Esophagus muscularis mucosa (tissue), 4 donors: ENCODE measurements around the gene GPR151. TPM values are rescaled to one million over a fixed set of nuclear protein-coding genes. Genes with fewer than 3 reads are reported as not detected.

Source experiments
- DNase-seq: peaks from one replicate; pipeline ENCODE4 v3.0.0-alpha.2; 2017; ENCODE audit errors: extremely low spot score
- H3K27ac ChIP-seq, 4 donors: fragments of 200-600 bp; sonication (generic); replicated peaks in 1 of 4; 1 replicate in 3 of 4; 2 replicates in 1 of 4; pipeline ENCODE4 v1.5.1; 2016 to 2019; ENCODE audit warnings: mild to moderate bottlenecking in 1 of 4
- H3K27me3 ChIP-seq, 4 donors: fragments of 200-600 bp; sonication (generic); one replicate each; pipeline versions ENCODE4 v1.5.1 to v1.6.0; 2016 to 2019
- H3K36me3 ChIP-seq, 4 donors: fragments of 200-600 bp; sonication (generic); one replicate each; pipeline ENCODE4 v1.5.1; 2016 to 2019
- H3K4me1 ChIP-seq, 4 donors: fragments of 200-600 bp; sonication (generic); one replicate each; pipeline ENCODE4 v1.5.1; 2016 to 2019
- H3K4me3 ChIP-seq, 4 donors: fragments of 200-600 bp; sonication (generic); 1 replicate in 2 of 4; 2 replicates in 2 of 4; pipeline ENCODE4 v1.5.1; 2016 to 2019; ENCODE audit warnings: mild to moderate bottlenecking in 4 of 4, moderate library complexity in 1 of 4
- H3K9me3 ChIP-seq, 4 donors: fragments of 200-600 bp; sonication (generic); 1 replicate in 3 of 4; 2 replicates in 1 of 4; pipeline ENCODE4 v1.5.1; 2016 to 2019
- EP300 ChIP-seq: sonication (generic); formaldehyde crosslinking; IDR thresholded peaks from one replicate; pipeline ENCODE4 v1.6.1; 2017; ENCODE audit warnings: antibody characterized with exemption
- POLR2A ChIP-seq: fragments of 450-650 bp; IDR thresholded peaks from one replicate; pipeline ENCODE4 v1.6.1; 2017; ENCODE audit warnings: antibody characterized with exemption, moderate library complexity, mild to moderate bottlenecking, low read depth
- POLR2AphosphoS5 ChIP-seq, 2 donors: sonication (generic); formaldehyde crosslinking; IDR thresholded peaks; one replicate each; pipeline ENCODE4 v1.6.1; 2017; ENCODE audit warnings: antibody characterized with exemption in 2 of 2
- WGBS: methylation state at CpG from one replicate; pipeline ENCODE4 v1.1.5; 2018; 5-methylcytosine and 5-hydroxymethylcytosine counted together
- intact Hi-C: fragments of 100-400 bp; cut with DNase I; formaldehyde crosslinking; loops from one replicate; pipeline ENCODE4 v1.15.1; 2023
- total RNA-seq, 4 donors: library from RNA; depleted of rRNA; stranded (reverse); fragments of >200 nt; gene quantifications; one replicate each; pipeline versions ENCODE4 v1.1.0 to v1.2.1, GENCODE V29; 2016
- TF ChIP-seq, protein P1 (sequence below), 3 experiments: fragments of 200-600 bp in 2 of 3; fragments of 450-650 bp in 1 of 3; sonication (generic) in 2 of 3; IDR thresholded peaks; one replicate each; pipeline ENCODE4 v1.5.1; 2017 to 2019; ENCODE audit warnings: antibody characterized with exemption in 3 of 3, mild to moderate bottlenecking in 2 of 3, moderate library complexity in 1 of 3

GPR151 gene
- total RNA-seq, 4 donors from 2014 or later, result not detected

DNA sequence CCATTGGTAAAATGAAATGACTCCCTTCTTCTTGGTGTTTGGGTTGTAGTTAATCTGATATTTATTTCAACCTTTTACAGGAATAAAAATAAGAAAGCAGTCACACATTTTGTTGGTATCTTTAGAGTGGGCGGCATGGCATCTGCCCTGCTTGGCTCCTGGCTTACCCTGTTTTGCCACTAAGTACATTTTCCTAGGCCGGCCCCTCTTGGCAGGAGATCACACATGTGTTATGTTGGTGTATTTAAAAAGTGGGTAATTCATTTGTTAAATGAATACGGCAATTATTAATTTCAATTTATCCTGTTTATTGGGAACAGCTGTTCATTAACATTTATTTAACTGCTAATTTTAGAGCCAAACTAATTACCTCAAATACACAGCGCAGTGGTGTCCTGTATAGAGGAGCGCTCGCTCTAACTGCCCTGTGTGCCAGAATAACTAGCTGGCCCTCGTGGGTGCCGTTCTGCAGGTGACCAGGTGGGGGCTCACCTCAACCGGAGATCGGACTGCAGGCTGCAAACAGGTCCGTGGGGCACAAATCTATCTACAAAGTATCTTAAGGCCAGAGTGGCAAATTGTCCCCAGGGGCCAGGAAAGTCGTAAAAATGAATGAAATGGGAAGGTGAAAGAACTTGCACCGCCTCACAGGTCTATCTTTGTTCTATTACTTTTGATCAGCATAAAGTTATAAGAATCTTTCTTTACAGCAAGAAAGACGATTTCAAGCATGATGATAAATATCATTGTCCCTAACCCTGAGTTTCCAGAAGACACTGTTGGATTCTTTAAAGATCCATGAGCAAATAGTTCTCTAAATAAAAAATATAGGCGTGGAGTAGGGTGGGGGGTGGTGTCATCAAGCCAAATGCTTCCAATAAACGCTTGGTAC is 26.2 kb upstream of the GPR151 start:
- no peaks in the 10 kb centered on the region for H3K27me3 ChIP-seq
- H3K36me3 ChIP-seq, result no peaks in the 10 kb centered on the region
- TF ChIP-seq POLR2A (no peak), POLR2AphosphoS5 (IDR thresholded peaks at IDR 0.05) (no peak), EP300 (no peak)
- TF ChIP-seq, protein P1, sequence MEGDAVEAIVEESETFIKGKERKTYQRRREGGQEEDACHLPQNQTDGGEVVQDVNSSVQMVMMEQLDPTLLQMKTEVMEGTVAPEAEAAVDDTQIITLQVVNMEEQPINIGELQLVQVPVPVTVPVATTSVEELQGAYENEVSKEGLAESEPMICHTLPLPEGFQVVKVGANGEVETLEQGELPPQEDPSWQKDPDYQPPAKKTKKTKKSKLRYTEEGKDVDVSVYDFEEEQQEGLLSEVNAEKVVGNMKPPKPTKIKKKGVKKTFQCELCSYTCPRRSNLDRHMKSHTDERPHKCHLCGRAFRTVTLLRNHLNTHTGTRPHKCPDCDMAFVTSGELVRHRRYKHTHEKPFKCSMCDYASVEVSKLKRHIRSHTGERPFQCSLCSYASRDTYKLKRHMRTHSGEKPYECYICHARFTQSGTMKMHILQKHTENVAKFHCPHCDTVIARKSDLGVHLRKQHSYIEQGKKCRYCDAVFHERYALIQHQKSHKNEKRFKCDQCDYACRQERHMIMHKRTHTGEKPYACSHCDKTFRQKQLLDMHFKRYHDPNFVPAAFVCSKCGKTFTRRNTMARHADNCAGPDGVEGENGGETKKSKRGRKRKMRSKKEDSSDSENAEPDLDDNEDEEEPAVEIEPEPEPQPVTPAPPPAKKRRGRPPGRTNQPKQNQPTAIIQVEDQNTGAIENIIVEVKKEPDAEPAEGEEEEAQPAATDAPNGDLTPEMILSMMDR (IDR thresholded peaks at IDR 0.05), result peak; percentile 61 to 83 (median 68)
- DNase-seq, result no peak
- no peak overlapping the region for H3K27ac ChIP-seq
- WGBS, result 30% methylated on average over 16 of the region's 16 CpGs
- no peaks in the 10 kb centered on the region for H3K9me3 ChIP-seq
- no peak overlapping the region for H3K4me3 ChIP-seq
- intact Hi-C loops, result loop anchor here (5.0 kb wide), 2 partner anchors 425 to 650 kb away; no protein-coding TSS in a partner anchor
- no peaks in the 10 kb centered on the region for H3K4me1 ChIP-seq

DNA sequence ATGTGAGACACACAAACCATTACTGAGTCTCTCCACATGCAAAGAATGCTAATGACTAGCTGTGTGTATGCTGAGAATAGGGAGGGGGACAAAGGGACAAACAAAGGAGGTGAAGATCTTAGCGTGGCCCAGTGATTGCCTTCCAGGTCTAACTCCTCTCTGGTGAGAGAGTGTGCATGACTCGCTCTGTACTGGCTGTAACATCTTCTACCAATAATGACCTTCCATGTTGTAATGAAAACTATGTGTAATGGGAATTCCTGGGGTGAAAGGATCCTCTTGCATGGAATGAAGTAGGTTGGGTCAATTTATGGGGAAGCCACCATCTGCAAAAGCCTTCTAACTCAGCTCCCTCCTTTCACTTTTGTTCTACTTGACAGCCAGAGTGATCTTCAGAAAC is 24.4 kb upstream of the GPR151 start:
- 91% methylated on average over 2 of the region's 2 CpGs for WGBS
- intact Hi-C loops, result loop anchor here (5.0 kb wide), 2 partner anchors 427 to 652 kb away; no protein-coding TSS in a partner anchor
- Histone ChIP-seq H3K9me3 (no peaks in the 10 kb centered on the region), H3K27me3 (no peaks in the 10 kb centered on the region), H3K4me3 (no peak overlapping the region), H3K36me3 (no peaks in the 10 kb centered on the region), H3K27ac (no peak overlapping the region), H3K4me1 (no peaks in the 10 kb centered on the region)
- TF ChIP-seq EP300 (no peak), POLR2AphosphoS5 (IDR thresholded peaks at IDR 0.05) (no peak), POLR2A (no peak)
- TF ChIP-seq, protein P1 (IDR thresholded peaks at IDR 0.05), result no peak
- DNase-seq, result no peak

DNA sequence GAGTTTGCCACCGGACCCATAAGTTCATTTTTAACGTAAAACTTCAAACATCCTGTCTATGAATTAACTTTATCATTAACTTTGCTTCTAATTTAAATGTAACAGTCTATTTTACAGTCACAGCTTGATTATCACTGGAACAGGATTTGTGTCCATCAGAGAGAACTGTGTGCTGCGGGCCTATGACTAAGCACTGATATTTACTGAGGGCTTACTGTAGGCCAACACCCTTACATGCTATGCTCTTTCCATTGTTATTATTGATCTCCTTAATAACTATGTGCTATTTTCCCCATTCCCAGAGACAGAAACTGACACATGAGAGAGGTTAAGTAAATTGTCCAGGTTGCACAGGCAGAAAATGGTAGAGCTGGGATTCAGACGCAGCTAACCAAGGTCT is 24.0 kb upstream of the GPR151 start:
- intact Hi-C loops, result loop anchor here (5.0 kb wide), 2 partner anchors 427 to 652 kb away; no protein-coding TSS in a partner anchor
- 86% methylated on average over 4 of the region's 4 CpGs for WGBS

DNA sequence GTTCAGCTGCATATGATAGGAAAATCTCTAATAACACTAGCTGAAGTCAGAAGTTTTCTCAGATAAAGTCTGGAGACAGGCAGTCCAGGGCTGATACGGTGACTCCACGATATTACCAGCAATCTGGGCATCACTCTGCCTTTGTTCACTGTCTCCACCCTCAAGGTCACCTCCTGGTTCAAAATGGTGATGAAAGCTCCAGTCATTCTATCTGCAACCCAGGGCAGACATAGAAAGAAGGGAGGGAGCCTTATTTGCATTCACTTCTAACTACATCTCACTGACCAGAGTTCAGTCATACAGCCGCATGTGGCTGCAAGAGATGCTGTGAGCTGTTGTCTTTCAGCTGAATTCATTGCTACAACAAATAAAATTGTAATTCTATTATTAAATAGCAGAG is 22.4 kb upstream of the GPR151 start:
- intact Hi-C loops, result no loop called here

More for the DNA sequence above, 24.0 kb upstream of the GPR151 start:
- H3K9me3 ChIP-seq, result no peaks in the 10 kb centered on the region
- H3K4me3 ChIP-seq, result no peak overlapping the region
- TF ChIP-seq, protein P1 (IDR thresholded peaks at IDR 0.05), result no peak
- no peak for TF ChIP-seq POLR2AphosphoS5 (IDR thresholded peaks at IDR 0.05)
- TF ChIP-seq EP300, result no peak
- no peak for TF ChIP-seq POLR2A
- H3K36me3 ChIP-seq, result no peaks in the 10 kb centered on the region
- no peak overlapping the region for H3K27ac ChIP-seq
- DNase-seq, result no peak
- H3K27me3 ChIP-seq, result no peaks in the 10 kb centered on the region
- no peaks in the 10 kb centered on the region for H3K4me1 ChIP-seq

More for the DNA sequence above, 22.4 kb upstream of the GPR151 start:
- no peak for DNase-seq
- Histone ChIP-seq H3K4me1 (no peaks in the 10 kb centered on the region), H3K27me3 (no peaks in the 10 kb centered on the region), H3K9me3 (no peaks in the 10 kb centered on the region), H3K27ac (no peak overlapping the region), H3K36me3 (no peaks in the 10 kb centered on the region), H3K4me3 (no peak overlapping the region)
- WGBS, result 80% methylated on average over 3 of the region's 3 CpGs
- TF ChIP-seq EP300 (no peak), POLR2A (no peak), POLR2AphosphoS5 (IDR thresholded peaks at IDR 0.05) (no peak)
- TF ChIP-seq, protein P1 (IDR thresholded peaks at IDR 0.05), result no peak
